DND-41 (cell line): Measurements from ENCODE around the gene PAK1IP1.

Experiments used
- EZH2 ChIP-seq: IDR thresholded peaks from 3 replicates; pipeline ENCODE4 v1.6.1; 2012; ENCODE audit warnings: borderline replicate concordance, low read depth, mild to moderate bottlenecking, moderate library complexity, low read length, inconsistent platforms; ENCODE audit not compliant: severe bottlenecking
- TF ChIP-seq, protein P1 (sequence below): IDR thresholded peaks from 2 replicates; pipeline ENCODE4 v1.5.1; 2012; ENCODE audit warnings: borderline replicate concordance, low read length, moderate library complexity, mild to moderate bottlenecking; ENCODE audit not compliant: poor library complexity, severe bottlenecking; ENCODE audit errors: extremely low read depth

- TF ChIP-seq, protein P1, sequence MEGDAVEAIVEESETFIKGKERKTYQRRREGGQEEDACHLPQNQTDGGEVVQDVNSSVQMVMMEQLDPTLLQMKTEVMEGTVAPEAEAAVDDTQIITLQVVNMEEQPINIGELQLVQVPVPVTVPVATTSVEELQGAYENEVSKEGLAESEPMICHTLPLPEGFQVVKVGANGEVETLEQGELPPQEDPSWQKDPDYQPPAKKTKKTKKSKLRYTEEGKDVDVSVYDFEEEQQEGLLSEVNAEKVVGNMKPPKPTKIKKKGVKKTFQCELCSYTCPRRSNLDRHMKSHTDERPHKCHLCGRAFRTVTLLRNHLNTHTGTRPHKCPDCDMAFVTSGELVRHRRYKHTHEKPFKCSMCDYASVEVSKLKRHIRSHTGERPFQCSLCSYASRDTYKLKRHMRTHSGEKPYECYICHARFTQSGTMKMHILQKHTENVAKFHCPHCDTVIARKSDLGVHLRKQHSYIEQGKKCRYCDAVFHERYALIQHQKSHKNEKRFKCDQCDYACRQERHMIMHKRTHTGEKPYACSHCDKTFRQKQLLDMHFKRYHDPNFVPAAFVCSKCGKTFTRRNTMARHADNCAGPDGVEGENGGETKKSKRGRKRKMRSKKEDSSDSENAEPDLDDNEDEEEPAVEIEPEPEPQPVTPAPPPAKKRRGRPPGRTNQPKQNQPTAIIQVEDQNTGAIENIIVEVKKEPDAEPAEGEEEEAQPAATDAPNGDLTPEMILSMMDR = no peak
- no peak for TF ChIP-seq EZH2
Observed at GRCh38 chr6:10720265-10720959, 25.6 kb downstream of the PAK1IP1 start.
